T-cell (primary cell): ENCODE measurements around the gene LRSAM1. TPM values are rescaled to one million over a fixed set of nuclear protein-coding genes. Genes with fewer than 3 reads are reported as not detected.

Source experiments
- ATAC-seq, 4 experiments: fragments of 200-7000 bp in 3 of 4; fragments of 150-1000 bp in 1 of 4; cut with Tn5 transposase; replicated peaks in 1 of 4; 1 replicate in 3 of 4; 2 replicates in 1 of 4; pipeline ENCODE4 v1.10.0; 2021; ENCODE audit warnings: moderate library complexity in 3 of 4, mild to moderate bottlenecking in 2 of 4, moderate number of reproducible peaks in 1 of 4
- CTCF ChIA-PET, 2 donors: fragments of 300-600 bp; sonication (Branson Sonifier 250); formaldehyde crosslinking; loops; one replicate each; lab custom pipeline; 2022; ENCODE audit warnings: antibody characterized with exemption in 2 of 2; lab: Charles Lee
- POLR2A ChIA-PET, 2 donors: fragments of 300-600 bp; sonication (Branson Sonifier 250); formaldehyde crosslinking; loops; one replicate each; lab custom pipeline; 2022; ENCODE audit warnings: antibody characterized with exemption in 2 of 2; lab: Charles Lee
- DNase-seq, 35 experiments: peaks; one replicate each; pipeline versions ENCODE4 v3.0.0 to v3.0.0-alpha.2; 2013 to 2023
- H3K27ac ChIP-seq: one replicate; pipeline ENCODE4 v1.5.1; 2013; ENCODE audit warnings: low read length
- H3K27me3 ChIP-seq, 2 experiments: replicated peaks in 1 of 2; 1 replicate in 1 of 2; 2 replicates in 1 of 2; pipeline versions ENCODE4 v1.6.1 to v1.7.0; 2013; ENCODE audit warnings: low read length in 1 of 2, mixed read lengths in 1 of 2; ENCODE audit not compliant: control insufficient read depth in 2 of 2, insufficient read depth in 2 of 2; ENCODE audit errors: extremely low read depth in 1 of 2
- H3K36me3 ChIP-seq, 2 donors: 1 replicate in 1 of 2; 2 replicates in 1 of 2; pipeline versions ENCODE4 v1.6.1 to v1.7.0; 2013; ENCODE audit warnings: low read length in 1 of 2; ENCODE audit not compliant: control insufficient read depth in 2 of 2, insufficient read depth in 1 of 2; ENCODE audit errors: extremely low read depth in 1 of 2
- H3K4me1 ChIP-seq, 2 experiments: 1 replicate in 1 of 2; 2 replicates in 1 of 2; pipeline versions ENCODE4 v1.6.1 to v1.7.0; 2013; ENCODE audit warnings: low read length in 2 of 2, mixed read lengths in 1 of 2; ENCODE audit not compliant: insufficient read depth in 2 of 2, control insufficient read depth in 1 of 2; ENCODE audit errors: extremely low read depth in 1 of 2
- H3K4me3 ChIP-seq, 2 donors: 1 replicate in 1 of 2; 2 replicates in 1 of 2; pipeline versions ENCODE4 v1.5.1 to v1.7.0; 2013; ENCODE audit warnings: mild to moderate bottlenecking in 2 of 2, low read length in 1 of 2, moderate library complexity in 1 of 2; ENCODE audit not compliant: control insufficient read depth in 1 of 2; ENCODE audit errors: extremely low read depth in 1 of 2
- H3K9me3 ChIP-seq: 2 replicates; pipeline ENCODE4 v1.7.0; 2013
- H3K27ac Mint-ChIP-seq, 2 donors: one replicate each; pipeline ENCODE4 v1.8.0; 2020 to 2021; ENCODE audit warnings: mild to moderate bottlenecking in 2 of 2, mixed read lengths in 2 of 2
- H3K27me3 Mint-ChIP-seq, 2 donors: one replicate each; pipeline ENCODE4 v1.8.0; 2021 to 2022; ENCODE audit warnings: mixed read lengths in 2 of 2
- H3K36me3 Mint-ChIP-seq: one replicate; pipeline ENCODE4 v1.8.0; 2021; ENCODE audit warnings: mixed read lengths
- H3K4me1 Mint-ChIP-seq, 3 donors: one replicate each; pipeline ENCODE4 v1.8.0; 2020 to 2022; ENCODE audit warnings: mixed read lengths in 3 of 3, mild to moderate bottlenecking in 1 of 3
- H3K4me3 Mint-ChIP-seq, 3 donors: one replicate each; pipeline ENCODE4 v1.8.0; 2020 to 2022; ENCODE audit warnings: mild to moderate bottlenecking in 3 of 3, mixed read lengths in 3 of 3, moderate library complexity in 3 of 3
- H3K9me3 Mint-ChIP-seq, 3 donors: one replicate each; pipeline ENCODE4 v1.8.0; 2020 to 2022; ENCODE audit warnings: mixed read lengths in 3 of 3
- WGBS: methylation state at CpG from one replicate; pipeline ENCODE4 v1.1.5; 2013; ENCODE audit warnings: missing lambda C conversion rate; ENCODE audit not compliant: insufficient coverage; 5-methylcytosine and 5-hydroxymethylcytosine counted together
- total RNA-seq, 35 experiments: library from RNA in 6 of 35; stranded (reverse) in 6 of 35; fragments of 120-200 nt in 1 of 35; gene quantifications; one replicate each; pipeline versions ENCODE4 v1.2.1 to v1.2.4 and lab custom pipeline; 2013 to 2026

The LRSAM1 gene
- total RNA-seq, 5 donors from 2014 or later (not counting 1 experiment from before 2014, with no cell fraction given), result 17.9 to 30.3 (median 25.1) TPM

- DNase-seq, result no peak
- Histone ChIP-seq H3K4me3 (no peak overlapping the region), H3K36me3 (peaks cover 0 to 9% of the 10 kb centered on the region in 2 donors), H3K4me1 (no peaks in the 10 kb centered on the region), H3K27ac (no peak overlapping the region), H3K9me3 (no peaks in the 10 kb centered on the region), H3K27me3 (no peaks in the 10 kb centered on the region)
- Mint-ChIP-seq H3K27ac (no peak overlapping the region), H3K36me3 (peaks cover 36% of the 10 kb centered on the region), H3K27me3 (no peaks in the 10 kb centered on the region), H3K4me3 (no peak overlapping the region), H3K9me3 (no peaks in the 10 kb centered on the region), H3K4me1 (no peaks in the 10 kb centered on the region)
- CTCF ChIA-PET, result interaction anchor here in 1 of 2 donors (0.7 kb wide), 1 partner anchor 421 kb away, joined by 3 read pairs; no protein-coding TSS in a partner anchor
- ATAC-seq, result no peak
- WGBS, result 80% methylated on average over 2 of the region's 4 CpGs
- POLR2A ChIA-PET, result interaction anchor here (0.6 kb wide), 2 partner anchors 454 to 1942 kb away, joined by 3 to 4 read pairs; no protein-coding TSS in a partner anchor
Observed at GRCh38 chr9:127473932-127474331, 22.6 kb downstream of the LRSAM1 start.

- Histone ChIP-seq H3K4me1 (no peaks in the 10 kb centered on the region), H3K27me3 (no peaks in the 10 kb centered on the region), H3K36me3 (peaks cover 1 to 15% of the 10 kb centered on the region in 2 donors), H3K4me3 (no peak overlapping the region), H3K9me3 (no peaks in the 10 kb centered on the region), H3K27ac (no peak overlapping the region)
- H3K27me3 Mint-ChIP-seq, result no peaks in the 10 kb centered on the region
- H3K36me3 Mint-ChIP-seq, result peaks cover 38% of the 10 kb centered on the region
- no peaks in the 10 kb centered on the region for H3K9me3 Mint-ChIP-seq
- H3K4me1 Mint-ChIP-seq, result no peaks in the 10 kb centered on the region
- ATAC-seq (no peak), DNase-seq (no peak)
- CTCF ChIA-PET, result no interaction called here
- WGBS, result 98% methylated on average over 4 of the region's 5 CpGs
- no peak overlapping the region for H3K27ac Mint-ChIP-seq
- POLR2A ChIA-PET, result no interaction called here
- H3K4me3 Mint-ChIP-seq, result no peak overlapping the region
Observed at GRCh38 chr9:127474592-127474991, 23.3 kb downstream of the LRSAM1 start.

- H3K36me3 ChIP-seq, result peaks cover 9 to 39% of the 10 kb centered on the region in 2 donors
- no peak overlapping the region for H3K4me3 ChIP-seq
- Mint-ChIP-seq H3K9me3 (no peaks in the 10 kb centered on the region), H3K4me3 (no peak overlapping the region), H3K4me1 (no peaks in the 10 kb centered on the region), H3K36me3 (peaks cover 37% of the 10 kb centered on the region), H3K27ac (no peak overlapping the region), H3K27me3 (no peaks in the 10 kb centered on the region)
- no peak overlapping the region for H3K27ac ChIP-seq
- DNase-seq (no peak), ATAC-seq (no peak)
- ChIA-PET CTCF (no interaction called here), POLR2A (no interaction called here)
- H3K4me1 ChIP-seq, result no peaks in the 10 kb centered on the region
- WGBS, result 96% methylated on average over 17 of the region's 17 CpGs
- H3K9me3 ChIP-seq, result no peaks in the 10 kb centered on the region
- no peaks in the 10 kb centered on the region for H3K27me3 ChIP-seq
Observed at GRCh38 chr9:127479507-127480081, 28.3 kb downstream of the LRSAM1 start.

GRCh38 chr9:127482662-127483061 lies 31.4 kb downstream of the LRSAM1 start:
- Mint-ChIP-seq H3K27me3 (no peaks in the 10 kb centered on the region), H3K9me3 (no peaks in the 10 kb centered on the region), H3K27ac (no peak overlapping the region), H3K4me1 (no peaks in the 10 kb centered on the region), H3K36me3 (peaks cover 43% of the 10 kb centered on the region), H3K4me3 (no peak overlapping the region)
- CTCF ChIA-PET, result no interaction called here
- no peaks in the 10 kb centered on the region for H3K4me1 ChIP-seq
- WGBS, result 100% methylated on average over 6 of the region's 9 CpGs
- ATAC-seq (no peak), DNase-seq (no peak)
- peaks cover 17 to 54% of the 10 kb centered on the region in 2 donors for H3K36me3 ChIP-seq
- no peak overlapping the region for H3K27ac ChIP-seq
- H3K4me3 ChIP-seq, result no peak overlapping the region
- no peaks in the 10 kb centered on the region for H3K27me3 ChIP-seq
- POLR2A ChIA-PET, result no interaction called here
- H3K9me3 ChIP-seq, result no peaks in the 10 kb centered on the region

GRCh38 chr9:127485995-127486394 lies 34.7 kb downstream of the LRSAM1 start:
- H3K4me3 Mint-ChIP-seq, result no peak overlapping the region
- peaks cover 36% of the 10 kb centered on the region for H3K36me3 Mint-ChIP-seq
- CTCF ChIA-PET, result no interaction called here
- Histone ChIP-seq H3K27me3 (no peaks in the 10 kb centered on the region), H3K4me1 (no peaks in the 10 kb centered on the region), H3K9me3 (no peaks in the 10 kb centered on the region), H3K4me3 (no peak overlapping the region), H3K27ac (no peak overlapping the region), H3K36me3 (peaks cover 14 to 44% of the 10 kb centered on the region in 2 donors)
- ATAC-seq (no peak), DNase-seq (no peak)
- H3K27me3 Mint-ChIP-seq, result no peaks in the 10 kb centered on the region
- WGBS, result 95% methylated on average over 9 of the region's 11 CpGs
- H3K9me3 Mint-ChIP-seq, result no peaks in the 10 kb centered on the region
- POLR2A ChIA-PET, result no interaction called here
- no peaks in the 10 kb centered on the region for H3K4me1 Mint-ChIP-seq
- no peak overlapping the region for H3K27ac Mint-ChIP-seq

- POLR2A ChIA-PET, result no interaction called here
- H3K36me3 Mint-ChIP-seq, result peaks cover 37% of the 10 kb centered on the region
Observed at GRCh38 chr9:127488946-127489345, 37.6 kb downstream of the LRSAM1 start.

More at GRCh38 chr9:127488946-127489345, 37.6 kb downstream of the LRSAM1 start:
- Histone ChIP-seq H3K4me1 (no peaks in the 10 kb centered on the region), H3K4me3 (no peak overlapping the region), H3K27me3 (no peaks in the 10 kb centered on the region), H3K9me3 (no peaks in the 10 kb centered on the region), H3K36me3 (peaks cover 8 to 63% of the 10 kb centered on the region in 2 donors), H3K27ac (no peak overlapping the region)
- Mint-ChIP-seq H3K27me3 (no peaks in the 10 kb centered on the region), H3K27ac (no peak overlapping the region), H3K4me1 (no peaks in the 10 kb centered on the region), H3K4me3 (no peak overlapping the region), H3K9me3 (no peaks in the 10 kb centered on the region)
- no peak for DNase-seq
- 100% methylated on average over 2 of the region's 8 CpGs for WGBS
- CTCF ChIA-PET, result no interaction called here
- no peak for ATAC-seq
